Measurements from ENCODE around the gene TXNDC12.

GRCh38 chr1:51990478-51990965 lies 64.5 kb downstream of the TXNDC12 start, which contains the start of gene RAB3B:
- no peak for TF ChIP-seq CTCF (IDR thresholded peaks at IDR 0.05)
- TF ChIP-seq POLR2A (IDR thresholded peaks at IDR 0.05) = peak; percentile 18

All from right lobe of liver (tissue), 4 donors.